WI38 (cell line): ENCODE data around the gene FOXN1.

Experiments
- H3K4me3 ChIP-seq: 2 replicates; pipeline ENCODE4 v1.5.1; 2011; ENCODE audit warnings: low read depth, mild to moderate bottlenecking, control low read depth, low read length
- TF ChIP-seq, protein P1 (sequence below): IDR thresholded peaks from 2 replicates; pipeline ENCODE4 v1.5.1; 2012; ENCODE audit warnings: low read depth, mild to moderate bottlenecking, control low read depth, low read length

The FOXN1 gene

DNA sequence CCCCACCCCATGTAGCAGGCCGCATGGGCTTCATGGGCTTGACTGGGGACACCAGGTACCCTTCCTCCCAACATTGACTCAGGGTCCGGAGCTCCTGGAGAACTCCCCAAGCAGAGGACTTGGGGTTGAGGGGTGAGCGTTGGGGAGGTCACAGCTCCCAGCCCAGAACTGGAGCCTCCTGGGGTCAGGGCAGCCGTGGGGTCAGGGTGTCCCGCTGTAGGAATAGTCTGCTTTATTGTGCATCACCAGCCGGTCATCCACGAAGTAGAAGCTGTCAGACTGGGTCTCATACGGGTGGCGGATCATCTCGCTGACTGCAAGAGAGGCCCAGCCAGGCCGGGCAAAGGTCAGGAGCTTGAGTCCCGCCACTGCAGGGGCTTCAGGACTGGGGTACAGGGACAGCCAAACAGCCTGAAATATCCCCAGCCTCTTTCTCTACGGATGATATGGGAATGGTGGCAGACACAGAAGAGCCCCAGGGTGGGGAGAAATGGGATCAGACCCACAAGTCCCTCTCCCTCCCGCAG lies 41.0 kb downstream of the FOXN1 start:
- no peak overlapping the region for H3K4me3 ChIP-seq
- TF ChIP-seq, protein P1, sequence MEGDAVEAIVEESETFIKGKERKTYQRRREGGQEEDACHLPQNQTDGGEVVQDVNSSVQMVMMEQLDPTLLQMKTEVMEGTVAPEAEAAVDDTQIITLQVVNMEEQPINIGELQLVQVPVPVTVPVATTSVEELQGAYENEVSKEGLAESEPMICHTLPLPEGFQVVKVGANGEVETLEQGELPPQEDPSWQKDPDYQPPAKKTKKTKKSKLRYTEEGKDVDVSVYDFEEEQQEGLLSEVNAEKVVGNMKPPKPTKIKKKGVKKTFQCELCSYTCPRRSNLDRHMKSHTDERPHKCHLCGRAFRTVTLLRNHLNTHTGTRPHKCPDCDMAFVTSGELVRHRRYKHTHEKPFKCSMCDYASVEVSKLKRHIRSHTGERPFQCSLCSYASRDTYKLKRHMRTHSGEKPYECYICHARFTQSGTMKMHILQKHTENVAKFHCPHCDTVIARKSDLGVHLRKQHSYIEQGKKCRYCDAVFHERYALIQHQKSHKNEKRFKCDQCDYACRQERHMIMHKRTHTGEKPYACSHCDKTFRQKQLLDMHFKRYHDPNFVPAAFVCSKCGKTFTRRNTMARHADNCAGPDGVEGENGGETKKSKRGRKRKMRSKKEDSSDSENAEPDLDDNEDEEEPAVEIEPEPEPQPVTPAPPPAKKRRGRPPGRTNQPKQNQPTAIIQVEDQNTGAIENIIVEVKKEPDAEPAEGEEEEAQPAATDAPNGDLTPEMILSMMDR = no peak

DNA sequence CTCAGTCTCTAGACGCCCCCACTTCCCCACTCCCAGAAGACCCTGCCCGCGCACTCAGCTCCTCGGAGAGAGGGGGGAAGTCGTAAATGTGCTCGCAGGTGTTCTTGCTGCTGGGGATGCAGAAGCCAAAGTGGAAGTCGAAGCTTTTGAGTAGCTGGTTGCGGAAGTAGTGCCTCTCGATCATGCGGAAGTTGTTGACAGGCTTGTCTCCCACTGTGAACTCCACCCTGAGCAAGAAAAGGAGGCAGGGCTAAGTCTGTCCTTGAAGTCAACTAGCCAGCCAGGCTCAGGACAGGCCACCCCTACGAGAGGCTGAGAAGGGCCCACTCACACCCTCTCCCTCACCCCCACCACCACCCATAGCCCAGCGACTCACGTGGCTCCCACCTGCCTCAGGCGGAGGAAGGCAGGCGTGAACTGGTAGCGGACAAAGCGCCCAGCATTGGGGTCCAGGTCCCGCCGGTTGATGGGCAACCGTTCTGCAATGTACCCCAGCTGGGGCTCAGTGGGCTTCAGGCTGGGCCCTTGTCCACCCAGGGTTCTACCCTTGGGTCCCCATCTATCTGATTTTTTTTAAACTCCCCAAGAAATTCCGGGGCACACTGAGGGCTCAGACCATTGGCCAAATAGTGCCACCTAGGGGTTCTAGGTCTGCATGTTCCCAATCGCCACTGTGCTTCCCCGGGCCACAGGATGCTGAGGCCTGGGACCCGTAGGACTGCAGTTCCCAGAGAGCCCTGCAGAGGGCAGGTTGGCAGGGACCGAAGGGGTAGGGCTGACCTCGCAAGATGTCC lies 41.7 kb downstream of the FOXN1 start:
- TF ChIP-seq, protein P1 = peak; percentile 99
- H3K4me3 ChIP-seq = no peak overlapping the region

DNA sequence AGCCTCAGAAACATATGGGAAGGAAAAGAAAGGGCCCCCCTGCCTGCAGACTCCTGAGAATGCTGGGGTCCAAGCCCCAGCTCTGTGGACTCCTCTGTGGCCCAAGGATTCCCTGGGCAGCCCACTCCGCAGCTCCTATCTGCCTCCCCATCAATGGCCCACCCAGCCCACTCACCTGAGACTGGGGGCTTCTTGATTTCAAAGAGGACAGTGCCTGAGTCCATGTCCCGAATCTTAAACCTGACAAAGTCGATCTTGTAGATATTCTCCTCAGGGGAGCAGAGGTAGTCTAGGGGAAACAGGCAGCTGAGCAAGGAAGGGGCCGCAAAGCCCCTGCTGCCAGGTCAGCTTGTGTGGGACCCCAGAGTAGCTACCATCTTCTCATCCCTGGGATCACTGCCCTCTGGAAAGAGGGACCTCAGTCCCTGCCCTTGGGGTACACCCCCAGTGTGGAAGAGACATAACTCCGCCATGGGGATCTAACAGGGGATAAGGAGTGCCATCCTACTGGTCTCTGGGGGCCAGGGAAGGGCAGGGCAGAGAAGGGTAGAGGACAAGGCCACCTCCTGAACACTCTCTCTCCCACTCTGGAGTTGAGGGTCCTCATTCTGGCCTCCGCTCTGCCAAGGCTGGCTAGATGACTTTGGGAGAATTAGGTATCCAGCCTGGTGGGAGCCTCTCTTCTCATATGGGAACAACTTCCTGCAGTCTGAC lies 42.4 kb downstream of the FOXN1 start:
- TF ChIP-seq, protein P1 = no peak
- H3K4me3 ChIP-seq = no peak overlapping the region

DNA sequence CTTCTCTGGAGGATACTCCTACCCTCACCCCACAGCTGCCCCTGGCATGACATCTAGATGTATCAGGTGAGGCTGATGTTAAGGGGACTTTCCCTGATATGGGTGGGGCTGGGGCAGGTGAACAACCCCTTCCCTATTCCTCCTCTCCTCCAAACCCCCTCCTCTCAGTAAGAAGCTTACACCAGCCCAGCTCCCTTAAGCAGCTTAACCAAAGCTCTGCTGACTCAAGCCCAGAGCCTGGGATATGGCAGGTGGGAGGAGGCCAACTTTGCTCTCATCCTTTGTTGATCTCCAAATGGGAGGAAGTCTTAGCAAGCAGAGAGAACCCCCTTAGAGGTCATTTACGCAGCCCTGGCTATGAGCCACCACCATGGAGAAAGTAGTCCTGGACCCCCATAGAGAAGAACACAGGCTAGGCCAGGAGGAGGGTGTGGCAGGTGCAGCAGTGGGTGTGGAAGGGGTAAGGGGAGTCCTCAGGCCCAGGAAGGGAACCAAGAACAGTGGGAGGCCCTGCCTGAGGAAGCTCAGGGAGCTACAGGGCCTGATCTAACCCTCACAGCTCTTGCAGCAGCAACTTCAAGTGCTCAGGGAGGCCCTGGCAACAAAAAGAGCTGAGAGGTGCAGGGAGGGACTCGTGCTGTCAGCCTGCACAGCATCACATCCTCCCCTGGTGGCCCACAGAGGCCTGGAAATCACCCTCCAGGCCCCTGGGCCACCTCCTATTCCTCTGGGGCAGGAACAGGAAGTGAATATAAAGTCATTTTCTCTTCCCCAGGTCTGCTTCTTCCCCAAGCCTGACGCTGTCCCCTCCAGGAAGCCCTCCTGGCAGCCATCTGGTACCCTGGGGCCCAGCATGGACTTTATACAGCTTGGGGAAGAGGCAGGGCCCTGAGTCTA lies 43.3 kb downstream of the FOXN1 start:
- H3K4me3 ChIP-seq = no peak overlapping the region
- TF ChIP-seq, protein P1 = no peak

DNA sequence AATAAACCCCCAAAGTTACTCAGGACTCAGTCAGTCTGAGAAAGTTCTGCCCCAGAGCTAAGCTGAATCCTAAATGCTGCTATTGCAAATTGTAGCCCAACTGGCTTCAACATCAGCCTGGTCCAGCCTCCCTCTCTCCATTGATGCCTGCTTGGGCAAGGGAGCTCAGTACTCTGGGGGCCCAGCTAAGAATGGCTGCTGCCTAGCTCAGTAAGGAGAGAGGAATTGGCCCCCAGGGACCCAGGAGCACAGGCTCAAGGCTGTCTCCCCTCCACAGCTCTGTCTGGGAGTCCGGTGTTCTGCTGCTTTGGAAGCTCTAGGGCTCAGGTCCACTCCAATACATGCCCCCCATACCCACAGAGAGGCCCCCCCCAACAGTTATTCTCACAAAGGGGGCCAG lies 44.7 kb downstream of the FOXN1 start:
- H3K4me3 ChIP-seq = no peak overlapping the region; the same call in 1 of the 2 replicates

DNA sequence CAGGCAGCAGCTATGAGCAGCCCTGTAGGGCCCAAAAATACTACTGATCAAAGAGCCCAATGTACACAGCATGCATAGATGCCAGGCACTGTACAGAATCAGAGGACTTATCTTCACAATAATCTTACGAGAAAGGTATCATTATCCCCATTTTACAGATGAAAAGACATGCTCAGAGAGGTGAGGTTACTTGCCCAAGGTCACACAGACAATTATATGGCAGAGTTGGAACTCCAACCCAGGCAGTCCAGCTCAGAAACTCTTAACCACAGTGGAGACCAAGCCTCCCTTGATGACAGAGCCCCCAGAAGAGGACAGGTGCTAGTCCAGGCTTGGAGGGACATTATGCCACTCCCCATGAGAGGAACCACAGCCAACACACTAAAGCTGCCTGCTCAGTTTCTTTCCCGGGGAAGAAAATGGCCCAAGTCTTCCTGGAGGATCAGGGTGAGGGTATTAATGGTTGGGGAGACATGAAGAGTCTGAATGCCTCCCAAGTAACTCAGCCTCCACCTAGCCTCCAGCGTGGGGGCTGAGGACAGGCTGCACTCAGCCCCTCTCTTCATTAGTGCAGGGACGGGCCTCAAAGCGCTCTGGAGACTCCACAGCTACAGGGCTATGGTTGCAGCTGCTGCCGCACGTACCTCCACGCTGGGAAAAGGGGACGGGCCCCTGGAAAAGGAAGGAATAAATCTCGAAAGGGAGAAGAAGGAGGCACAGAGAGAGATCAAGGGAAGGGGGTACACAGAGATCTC lies 45.5 kb downstream of the FOXN1 start:
- TF ChIP-seq, protein P1 = no peak
- H3K4me3 ChIP-seq = peak overlapping the region; percentile 83

More for the DNA sequence above, 44.7 kb downstream of the FOXN1 start:
- TF ChIP-seq, protein P1 = no peak
